HG03196 (cell line): ENCODE data around the gene TFEB.
"Not testable (repeated sequence)": the region's sequence is repeated elsewhere in the genome, so short reads cannot be mapped to it uniquely, and the experiment has no call there.

ENCODE experiments used
- ATAC-seq: cut with Tn5 transposase; IDR thresholded peaks from one replicate; pipeline ENCODE4 v1.9.1; 2021; ENCODE audit not compliant: unreplicated experiment

TFEB gene

GRCh38 chr6:41766043-41766664, 30.7 kb upstream of the TFEB start:
- not testable (repeated sequence) for ATAC-seq

GRCh38 chr6:41763470-41763869, 28.1 kb upstream of the TFEB start:
- ATAC-seq, result no peak

GRCh38 chr6:41759905-41760579, 24.6 kb upstream of the TFEB start:
- ATAC-seq, result no peak

GRCh38 chr6:41759106-41759904, 23.9 kb upstream of the TFEB start:
- ATAC-seq, result no peak

GRCh38 chr6:41758641-41759035, 23.2 kb upstream of the TFEB start:
- no peak for ATAC-seq

GRCh38 chr6:41757931-41758640, 22.7 kb upstream of the TFEB start:
- ATAC-seq, result no peak

- no peak for ATAC-seq
Measured at GRCh38 chr6:41757271-41757670, 21.9 kb upstream of the TFEB start.

GRCh38 chr6:41756354-41756753, 20.9 kb upstream of the TFEB start:
- no peak for ATAC-seq

GRCh38 chr6:41755895-41756294, 20.5 kb upstream of the TFEB start:
- ATAC-seq, result no peak

- ATAC-seq, result no peak
Measured at GRCh38 chr6:41750374-41750773, 15.0 kb upstream of the TFEB start.

- no peak for ATAC-seq
Measured at GRCh38 chr6:41748542-41748941, 13.1 kb upstream of the TFEB start.

- no peak for ATAC-seq
Measured at GRCh38 chr6:41748102-41748477, 12.7 kb upstream of the TFEB start.

GRCh38 chr6:41747256-41748101, 12.1 kb upstream of the TFEB start, which contains the start of gene PGC:
TSS of gene PGC (minus strand) at chr6:41747397. CDS start at chr6:41747334, 63 bp downstream.
- ATAC-seq, result no peak

GRCh38 chr6:41746107-41746506, 10.7 kb upstream of the TFEB start:
- no peak for ATAC-seq

GRCh38 chr6:41744236-41744787, 8.9 kb upstream of the TFEB start:
- ATAC-seq, result no peak

- no peak for ATAC-seq
Measured at GRCh38 chr6:41743406-41744235, 8.2 kb upstream of the TFEB start.

GRCh38 chr6:41741625-41742490, 6.5 kb upstream of the TFEB start:
- ATAC-seq, result no peak
